ENCODE data around the gene CPE. TPM values are rescaled to one million over a fixed set of nuclear protein-coding genes. Genes with fewer than 3 reads are reported as not detected.

The CPE gene
- total RNA-seq (2022; extraction: Qiagen RNA extraction; ENCODE audit: low read depth), result 1.8 to 2.0 TPM (median 1.9 TPM) in 5 replicates

DNA sequence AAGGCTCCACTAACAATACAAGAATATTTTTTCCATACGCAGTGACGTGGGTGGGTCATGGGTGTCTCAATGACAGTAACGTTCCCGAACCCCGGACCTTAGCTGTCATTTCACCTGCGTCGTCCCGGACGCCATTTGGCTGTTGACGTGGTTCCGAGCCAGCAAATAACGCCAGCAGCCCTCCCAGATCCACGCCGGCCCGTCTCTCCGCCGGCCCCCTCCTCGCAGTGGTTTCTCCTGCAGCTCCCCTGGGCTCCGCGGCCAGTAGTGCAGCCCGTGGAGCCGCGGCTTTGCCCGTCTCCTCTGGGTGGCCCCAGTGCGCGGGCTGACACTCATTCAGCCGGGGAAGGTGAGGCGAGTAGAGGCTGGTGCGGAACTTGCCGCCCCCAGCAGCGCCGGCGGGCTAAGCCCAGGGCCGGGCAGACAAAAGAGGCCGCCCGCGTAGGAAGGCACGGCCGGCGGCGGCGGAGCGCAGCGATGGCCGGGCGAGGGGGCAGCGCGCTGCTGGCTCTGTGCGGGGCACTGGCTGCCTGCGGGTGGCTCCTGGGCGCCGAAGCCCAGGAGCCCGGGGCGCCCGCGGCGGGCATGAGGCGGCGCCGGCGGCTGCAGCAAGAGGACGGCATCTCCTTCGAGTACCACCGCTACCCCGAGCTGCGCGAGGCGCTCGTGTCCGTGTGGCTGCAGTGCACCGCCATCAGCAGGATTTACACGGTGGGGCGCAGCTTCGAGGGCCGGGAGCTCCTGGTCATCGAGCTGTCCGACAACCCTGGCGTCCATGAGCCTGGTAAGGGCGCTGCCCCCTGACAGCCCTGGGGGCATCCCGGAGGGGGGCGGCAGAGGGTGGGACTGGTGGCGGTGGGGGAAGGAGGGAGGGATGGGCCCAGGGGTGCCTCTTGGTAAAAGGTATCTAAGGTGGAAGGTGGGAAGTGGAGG lies at the start of gene CPE:
TSS of gene CPE (plus strand) at position 264 of the 933 bp plus-strand sequence. CDS start at position 478, 214 bp downstream.

Other genes with a start within 250 kb of the CPE start
- 12.5 to 17.4 TPM (median 15.8 TPM) in 5 replicates for gene KLHL2, start 171.4 kb upstream of the CPE start, total RNA-seq (2022; extraction: Qiagen RNA extraction; ENCODE audit: low read depth)
- gene MSMO1, start 51.3 kb upstream of the CPE start, total RNA-seq (2022; extraction: Qiagen RNA extraction; ENCODE audit: low read depth), result 18.5 to 26.4 TPM (median 20.7 TPM) in 5 replicates

Data from A549 treated with GW870086 at 1 μM for 4 hours (cell line).